GM18502 (cell line): ENCODE results near the gene KIF2A.

Source experiments
- ATAC-seq: cut with Tn5 transposase; IDR thresholded peaks from one replicate; pipeline ENCODE4 v1.9.1; 2021; ENCODE audit warnings: mild to moderate bottlenecking; ENCODE audit not compliant: unreplicated experiment, poor library complexity

The KIF2A gene

DNA sequence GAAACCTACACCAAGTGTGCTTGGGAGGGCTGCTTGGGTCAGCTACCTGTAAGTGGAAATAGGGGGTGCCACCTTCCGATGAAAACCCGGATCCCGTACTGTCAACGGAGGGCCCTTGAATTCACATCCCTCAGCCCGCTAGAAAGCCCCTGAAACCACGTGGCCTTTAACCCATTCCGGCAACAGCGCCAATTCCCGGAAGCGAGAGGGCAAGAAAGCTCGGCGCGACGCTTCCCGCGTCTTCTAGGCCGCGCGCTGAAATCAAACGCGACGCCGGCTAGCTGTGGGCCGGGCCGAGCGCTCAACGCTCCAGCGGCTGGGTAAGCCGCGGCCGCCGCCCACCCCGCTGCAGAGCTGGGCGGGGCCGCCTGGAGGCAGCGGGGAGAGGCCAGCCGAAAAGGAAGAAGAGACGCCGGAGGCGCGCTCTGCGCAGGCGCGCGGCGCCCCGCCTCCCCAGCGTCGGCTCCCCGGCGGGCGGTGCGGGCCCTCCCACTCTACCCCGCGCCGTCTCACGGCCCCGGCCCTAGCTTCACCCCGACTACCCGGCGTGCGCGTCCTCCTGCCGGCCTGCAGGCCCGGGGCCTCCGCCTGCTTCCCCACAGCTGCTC is at the start of gene KIF2A:
Gene KIF2A, plus strand, starts transcription at position 492 of the 608 bp plus-strand sequence. CDS start 267 bp downstream, outside the sequence.
- ATAC-seq = peak; percentile 90

DNA sequence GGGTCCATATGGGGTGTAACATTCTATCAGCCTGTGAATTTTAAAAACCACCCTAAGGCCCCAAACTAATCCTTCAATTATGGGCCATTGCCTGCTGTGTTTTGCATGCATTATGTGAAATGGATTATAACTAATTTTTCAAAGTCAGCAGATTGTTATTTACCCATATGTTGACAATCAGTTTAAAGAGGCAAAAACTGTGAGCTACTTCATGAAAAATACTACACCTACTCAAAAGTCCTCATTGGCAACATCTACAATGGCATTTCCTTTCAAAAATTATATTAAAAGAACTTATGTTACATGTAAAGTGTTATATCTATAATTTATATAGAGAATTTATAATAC is 49.0 kb upstream of the KIF2A start:
- ATAC-seq = no peak

DNA sequence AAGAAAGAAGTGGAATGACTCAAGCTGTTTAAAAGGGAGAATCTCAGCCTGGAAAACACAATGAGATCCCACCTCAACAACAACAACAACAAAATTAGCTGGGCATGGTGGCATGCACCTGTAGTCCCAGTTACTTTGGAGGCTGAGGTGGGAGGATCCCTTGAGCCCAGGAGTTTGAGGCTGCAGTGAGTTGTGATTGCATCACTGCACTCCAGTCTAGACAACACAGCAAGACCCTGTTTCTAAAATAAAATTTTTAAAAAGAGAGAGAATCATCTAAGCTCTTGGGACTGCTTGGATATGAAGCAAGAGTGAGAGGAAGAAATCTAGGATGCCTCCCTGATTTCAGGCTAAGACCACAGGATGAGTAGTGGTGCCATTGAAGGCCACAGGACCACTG is 47.4 kb upstream of the KIF2A start:
- ATAC-seq = no peak

DNA sequence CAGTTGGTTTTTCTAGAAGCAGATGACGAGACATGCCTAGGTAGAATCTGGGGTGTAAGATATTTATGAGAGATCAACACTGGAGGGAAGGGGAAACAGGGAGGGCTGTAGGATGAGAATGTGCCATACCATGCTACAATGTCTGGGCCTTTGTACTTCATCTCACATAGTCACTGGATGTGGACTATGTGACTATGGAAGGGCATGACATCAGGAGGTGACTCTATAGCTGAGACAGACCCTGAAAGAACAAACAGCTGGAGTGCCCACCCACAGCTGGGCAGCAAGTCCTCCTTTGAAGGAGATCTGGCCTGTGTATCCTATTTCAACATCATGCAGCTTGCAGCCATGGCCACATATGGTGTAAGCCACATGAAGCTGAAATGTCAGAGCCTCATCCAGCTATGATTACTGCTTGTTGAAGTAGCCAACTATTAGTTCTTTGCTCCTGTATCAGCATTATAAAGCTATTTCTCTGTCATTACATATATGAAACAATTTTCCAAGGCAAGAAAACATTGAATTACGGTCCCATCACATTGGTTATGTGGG is 46.2 kb upstream of the KIF2A start:
- ATAC-seq = no peak

- ATAC-seq = no peak
Observed at GRCh38 chr5:62260513-62260912, 45.5 kb upstream of the KIF2A start.

GRCh38 chr5:62263401-62263800 is 42.6 kb upstream of the KIF2A start:
- ATAC-seq = no peak

GRCh38 chr5:62265648-62266112 is 40.3 kb upstream of the KIF2A start:
- no peak for ATAC-seq

GRCh38 chr5:62266573-62266972 is 39.4 kb upstream of the KIF2A start:
- no peak for ATAC-seq

- ATAC-seq = no peak
Observed at GRCh38 chr5:62268234-62268633, 37.8 kb upstream of the KIF2A start.

DNA sequence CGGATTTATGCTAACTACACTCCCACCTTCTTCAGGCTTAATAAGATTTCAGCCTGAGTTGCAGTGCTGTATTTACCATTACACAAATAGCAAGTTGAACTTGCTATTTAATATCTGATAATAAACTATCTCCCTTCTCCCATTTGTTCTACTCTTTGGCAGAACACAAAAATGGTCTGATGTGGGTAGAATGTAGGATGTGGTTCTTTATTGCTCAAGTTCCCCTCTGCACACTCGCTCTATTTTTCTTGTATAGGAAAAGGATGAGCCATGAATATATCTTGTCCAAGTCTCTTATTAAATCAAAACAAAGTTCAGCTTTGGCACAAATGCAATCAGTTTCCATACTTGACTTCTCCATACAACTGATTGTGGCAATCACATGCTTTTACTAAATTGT is 37.2 kb upstream of the KIF2A start:
- ATAC-seq = no peak

DNA sequence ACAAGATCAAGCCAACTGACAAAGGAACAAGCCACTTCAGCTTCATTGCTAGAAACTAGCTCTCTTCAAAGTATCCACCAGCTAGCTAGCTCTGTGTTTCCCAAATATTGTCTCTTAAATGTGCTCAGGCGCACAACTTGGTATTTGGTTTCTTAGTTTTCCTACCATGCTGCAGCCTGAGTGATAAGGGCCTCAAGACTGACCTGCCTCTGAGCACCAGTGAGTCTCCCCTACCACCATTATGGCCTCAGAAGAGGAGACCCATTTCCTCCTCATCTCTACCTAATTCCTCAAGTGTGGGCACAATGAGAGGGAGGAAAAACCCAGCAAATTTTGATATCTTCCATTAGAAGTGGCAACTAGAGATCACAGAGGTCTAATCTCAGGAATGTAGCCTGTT is 34.6 kb upstream of the KIF2A start:
- no peak for ATAC-seq

DNA sequence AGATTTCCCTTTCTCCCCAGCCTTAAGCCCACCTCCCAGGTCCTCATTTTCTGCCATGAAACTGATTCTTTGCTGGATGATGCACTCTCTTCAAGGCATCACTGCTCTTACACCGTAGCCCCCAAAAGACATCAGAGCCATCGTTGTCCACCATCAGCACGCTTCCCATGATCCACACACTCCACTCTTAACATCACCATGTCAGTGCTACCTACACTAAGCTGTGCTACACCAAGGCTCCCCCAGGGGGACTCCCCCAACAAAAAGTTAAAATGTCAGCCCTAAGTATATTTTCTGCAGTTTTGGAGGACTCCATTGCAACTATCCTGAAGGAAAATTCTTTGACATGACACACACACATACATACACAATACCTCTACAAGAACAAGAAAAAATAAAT is 34.1 kb upstream of the KIF2A start:
- no peak for ATAC-seq

- no peak for ATAC-seq
Observed at GRCh38 chr5:62273687-62274086, 32.3 kb upstream of the KIF2A start.

DNA sequence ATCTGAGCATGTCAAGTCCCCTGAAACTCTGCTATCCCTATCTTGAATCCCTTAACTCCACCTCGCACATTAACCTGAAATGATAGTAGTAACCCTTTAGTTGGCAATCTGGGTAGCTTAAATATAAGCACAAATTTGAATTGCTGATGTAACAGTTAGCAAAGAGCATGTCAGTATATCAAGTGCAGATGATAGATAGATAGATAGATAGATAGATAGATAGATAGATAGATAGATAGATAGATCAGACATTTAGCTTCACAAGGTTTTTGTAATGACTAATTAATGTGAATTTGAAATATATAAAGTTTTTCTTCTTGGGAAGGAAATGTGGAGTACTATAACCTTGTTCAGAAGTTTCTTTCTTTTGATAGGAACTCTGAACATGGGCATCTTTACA is 30.4 kb upstream of the KIF2A start:
- no peak for ATAC-seq

DNA sequence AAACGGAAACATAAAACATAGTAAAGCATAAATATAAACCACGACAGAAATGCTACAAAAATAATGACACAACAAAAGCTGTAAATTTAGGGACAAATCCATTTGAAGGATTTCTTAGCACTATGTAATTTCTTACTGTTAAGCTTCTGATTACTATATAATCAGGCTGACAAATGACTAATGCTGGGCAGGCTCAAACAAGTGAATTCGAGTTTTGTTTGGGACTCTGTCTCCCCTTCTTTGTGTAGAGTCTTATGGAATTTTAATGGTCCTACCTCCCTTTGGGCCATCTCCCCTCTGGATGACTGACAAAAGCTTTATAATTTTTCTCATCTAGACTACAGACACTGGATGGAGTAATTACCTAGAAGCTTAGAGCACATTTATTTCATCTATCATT is 24.6 kb upstream of the KIF2A start:
- no peak for ATAC-seq

DNA sequence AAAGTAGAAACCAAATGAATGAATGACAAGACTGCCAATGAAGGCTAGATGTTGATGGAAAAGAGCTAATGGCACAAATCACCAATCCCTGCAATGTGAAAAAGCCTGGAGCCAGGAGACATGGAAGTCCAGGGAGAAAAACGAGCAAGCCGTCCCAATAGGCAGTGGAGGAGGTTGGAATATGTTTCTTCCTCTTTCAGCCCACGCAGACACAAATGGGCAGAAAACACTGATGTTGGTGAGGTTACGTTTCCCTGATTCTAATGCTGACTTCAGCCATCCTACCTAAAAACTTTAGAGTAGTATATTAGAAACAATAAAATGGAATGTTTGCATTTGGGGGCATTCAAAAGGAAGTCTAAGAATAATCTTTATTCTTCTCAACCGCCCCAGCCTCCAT is 23.9 kb upstream of the KIF2A start:
- ATAC-seq = no peak

DNA sequence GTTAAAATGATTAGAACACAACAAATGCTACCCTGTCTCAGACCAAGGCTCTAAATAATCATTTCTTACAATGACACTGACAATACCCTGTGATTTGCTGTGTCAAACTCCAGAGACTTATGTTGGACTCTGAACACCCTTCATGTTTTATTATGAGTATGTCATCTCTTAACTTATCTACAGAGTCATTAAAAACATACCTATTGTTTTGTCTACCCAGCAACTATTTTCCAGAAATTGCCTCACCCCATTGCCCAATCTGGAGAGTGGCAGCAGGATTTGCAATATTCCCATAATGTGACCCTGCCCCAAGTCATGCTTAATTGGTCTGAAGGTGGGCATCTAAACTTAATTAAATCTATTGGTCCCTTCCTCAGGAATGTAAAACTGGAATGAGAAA is 23.0 kb upstream of the KIF2A start:
- ATAC-seq = no peak

GRCh38 chr5:62283861-62284260 is 22.1 kb upstream of the KIF2A start:
- ATAC-seq = no peak

GRCh38 chr5:62284946-62285891 is 20.8 kb upstream of the KIF2A start:
- peak; percentile 86 for ATAC-seq

DNA sequence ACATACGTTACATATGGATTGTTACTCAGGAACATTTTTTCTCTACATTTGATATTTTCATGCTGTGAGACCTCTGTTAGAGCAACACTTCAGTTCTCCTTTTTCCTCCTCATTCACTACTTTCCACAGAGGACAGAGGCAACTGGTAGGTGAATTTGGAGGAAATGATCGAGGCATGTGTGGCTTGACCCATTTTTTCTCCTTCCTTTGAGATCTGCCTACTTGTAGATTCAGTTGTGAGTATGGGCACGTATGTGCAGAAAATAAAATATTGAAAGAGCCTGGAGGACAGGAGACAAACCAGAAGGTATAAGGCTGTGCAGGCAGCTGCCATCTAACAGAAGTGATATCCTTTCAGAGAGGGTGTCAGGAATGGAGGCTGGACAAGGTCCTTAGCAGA is 19.2 kb upstream of the KIF2A start:
- ATAC-seq = no peak

GRCh38 chr5:62287237-62287636 is 18.8 kb upstream of the KIF2A start:
- no peak for ATAC-seq
